GM12865 (cell line): ENCODE data around the gene PPP1R3F.

Source experiments
- DNase-seq: peaks from one replicate; pipeline ENCODE4 v3.0.0; 2010; ENCODE audit warnings: low read depth
- H3K4me3 ChIP-seq: 2 replicates; pipeline ENCODE4 v1.5.1; 2011; ENCODE audit warnings: mild to moderate bottlenecking, low read depth, low read length, control low read depth
- TF ChIP-seq, protein P1 (sequence below): IDR thresholded peaks from 2 replicates; pipeline ENCODE4 v1.5.1; 2011; ENCODE audit warnings: low read length, control low read depth, low read depth, inconsistent platforms; ENCODE audit not compliant: insufficient read depth; ENCODE audit errors: missing control alignments

Gene PPP1R3F

GRCh38 chrX:49269767-49270248 lies at the start of gene PPP1R3F:
Gene PPP1R3F, plus strand, starts transcription at chrX:49269793. Its CDS starts 77 bp downstream, at chrX:49269870.
- peak within 1 kb of the TSS; percentile 72 for H3K4me3 ChIP-seq
- TF ChIP-seq, protein P1, sequence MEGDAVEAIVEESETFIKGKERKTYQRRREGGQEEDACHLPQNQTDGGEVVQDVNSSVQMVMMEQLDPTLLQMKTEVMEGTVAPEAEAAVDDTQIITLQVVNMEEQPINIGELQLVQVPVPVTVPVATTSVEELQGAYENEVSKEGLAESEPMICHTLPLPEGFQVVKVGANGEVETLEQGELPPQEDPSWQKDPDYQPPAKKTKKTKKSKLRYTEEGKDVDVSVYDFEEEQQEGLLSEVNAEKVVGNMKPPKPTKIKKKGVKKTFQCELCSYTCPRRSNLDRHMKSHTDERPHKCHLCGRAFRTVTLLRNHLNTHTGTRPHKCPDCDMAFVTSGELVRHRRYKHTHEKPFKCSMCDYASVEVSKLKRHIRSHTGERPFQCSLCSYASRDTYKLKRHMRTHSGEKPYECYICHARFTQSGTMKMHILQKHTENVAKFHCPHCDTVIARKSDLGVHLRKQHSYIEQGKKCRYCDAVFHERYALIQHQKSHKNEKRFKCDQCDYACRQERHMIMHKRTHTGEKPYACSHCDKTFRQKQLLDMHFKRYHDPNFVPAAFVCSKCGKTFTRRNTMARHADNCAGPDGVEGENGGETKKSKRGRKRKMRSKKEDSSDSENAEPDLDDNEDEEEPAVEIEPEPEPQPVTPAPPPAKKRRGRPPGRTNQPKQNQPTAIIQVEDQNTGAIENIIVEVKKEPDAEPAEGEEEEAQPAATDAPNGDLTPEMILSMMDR: no peak
- DNase-seq: no peak

GRCh38 chrX:49220100-49220499 lies 49.5 kb upstream of the PPP1R3F start:
- TF ChIP-seq, protein P1: no peak
- no peak overlapping the region for H3K4me3 ChIP-seq
- no peak for DNase-seq

- H3K4me3 ChIP-seq: no peak overlapping the region
- DNase-seq: no peak
- TF ChIP-seq, protein P1: no peak
Measured at GRCh38 chrX:49221868-49222267, 47.7 kb upstream of the PPP1R3F start.

- no peak overlapping the region for H3K4me3 ChIP-seq
- TF ChIP-seq, protein P1: no peak
- DNase-seq: no peak
Measured at GRCh38 chrX:49225858-49226257, 43.7 kb upstream of the PPP1R3F start.

DNA sequence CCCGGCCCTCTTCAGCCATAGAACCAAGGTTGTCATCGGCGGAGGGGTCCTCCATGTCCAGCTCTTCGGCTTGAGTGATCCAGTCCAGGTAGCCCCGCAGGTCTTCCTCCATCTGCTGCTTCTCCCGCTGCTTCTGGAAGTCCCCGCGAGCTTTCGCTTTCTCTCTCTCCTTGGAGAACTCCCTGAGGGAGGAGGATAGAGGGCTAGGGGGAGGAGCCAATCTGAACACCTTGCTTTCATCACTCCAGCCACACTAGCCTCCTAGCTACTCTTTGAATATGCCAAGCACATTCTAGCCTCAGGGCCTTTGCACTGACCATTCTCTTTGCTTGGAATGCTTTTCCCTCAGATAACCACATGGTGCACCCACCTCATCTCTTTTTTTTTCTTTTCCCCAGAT lies 42.6 kb upstream of the PPP1R3F start:
- DNase-seq: no peak
- TF ChIP-seq, protein P1: no peak
- H3K4me3 ChIP-seq: no peak overlapping the region

DNA sequence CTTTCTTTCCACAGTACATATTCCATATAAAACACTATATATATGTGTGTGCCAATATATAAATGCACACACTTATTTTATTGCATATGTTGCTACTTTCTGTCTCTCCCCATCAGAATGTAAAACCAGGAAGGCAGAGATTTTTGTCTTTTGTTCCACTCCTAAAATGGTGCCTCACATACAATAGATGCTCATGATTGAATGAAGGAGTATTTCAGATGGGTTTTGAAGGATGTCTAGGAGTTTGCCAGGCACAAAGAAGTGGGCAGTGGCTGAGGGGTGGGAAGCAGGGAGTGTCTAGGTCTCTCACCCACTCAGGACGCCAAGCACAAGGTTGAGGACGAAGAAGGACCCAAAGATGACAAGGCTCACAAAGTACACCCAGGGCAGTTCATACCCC lies 41.9 kb upstream of the PPP1R3F start:
- no peak for DNase-seq
- TF ChIP-seq, protein P1: no peak
- H3K4me3 ChIP-seq: no peak overlapping the region

GRCh38 chrX:49228185-49228584 lies 41.4 kb upstream of the PPP1R3F start:
- DNase-seq: no peak
- TF ChIP-seq, protein P1: no peak
- H3K4me3 ChIP-seq: no peak overlapping the region
